A549 (cell line): ENCODE results near the gene OR8G5. TPM values are rescaled to one million over a fixed set of nuclear protein-coding genes. Genes with fewer than 3 reads are reported as not detected.
"Not testable (repeated sequence)": the region's sequence is repeated elsewhere in the genome, so short reads cannot be mapped to it uniquely, and the experiment has no call there.

ENCODE experiments used
- ATAC-seq, 2 experiments: fragments of 200-7000 bp in 1 of 2; fragments of >200 bp in 1 of 2; cut with Nextera tagmentation in 1 of 2; cut with Tn5 transposase in 1 of 2; 3 replicates each; pipeline versions ENCODE4 v1.8.0 to v1.9.1; 2018 to 2020; ENCODE audit warnings: mild to moderate bottlenecking in 1 of 2, moderate library complexity in 1 of 2
- CTCF ChIA-PET: fragments of 300-600 bp; sonication (Branson Sonifier 250); formaldehyde crosslinking; extraction: SDS; loops from one replicate; lab custom pipeline; 2021; ENCODE audit warnings: antibody characterized with exemption, inconsistent platforms; lab: Yijun Ruan, JAX
- POLR2A ChIA-PET: fragments of 350-600 bp; formaldehyde crosslinking; extraction: SDS; loops from one replicate; lab custom pipeline; 2021; ENCODE audit warnings: antibody characterized with exemption, inconsistent platforms; lab: Yijun Ruan, JAX
- DNase-seq, 2 experiments: peaks; one replicate each; pipeline versions ENCODE4 v3.0.0 to v3.0.0-alpha.2; 2011 to 2016; ENCODE audit warnings: low read depth in 1 of 2, low spot score in 1 of 2
- FAIRE-seq: peaks from 2 replicates; lab custom pipeline; 2011; peaks lifted over from hg19 to GRCh38; lab: Jason Lieb, UNC
- H3K27ac ChIP-seq, 2 experiments: fragments of >200 bp; sonication (Bioruptor Twin); formaldehyde crosslinking; 3 replicates each; pipeline ENCODE4 v1.5.1; 2016 to 2017
- H3K4me1 ChIP-seq: fragments of >200 bp; sonication (Bioruptor Twin); formaldehyde crosslinking; 3 replicates; pipeline ENCODE4 v1.6.1; 2016
- H3K4me2 ChIP-seq: fragments of >200 bp; sonication (Bioruptor Twin); formaldehyde crosslinking; 3 replicates; pipeline ENCODE4 v1.6.1; 2016
- H3K4me3 ChIP-seq: fragments of >200 bp; sonication (Bioruptor Twin); formaldehyde crosslinking; 3 replicates; pipeline ENCODE4 v1.5.1; 2016
- H3K9me3 ChIP-seq: fragments of >200 bp; sonication (Bioruptor Twin); formaldehyde crosslinking; 3 replicates; pipeline ENCODE4 v1.6.1; 2016
- BHLHE40 ChIP-seq: IDR thresholded peaks from 2 replicates; pipeline ENCODE4 v1.6.1; 2012; ENCODE audit warnings: low read depth, low read length, inconsistent platforms
- CBX2 ChIP-seq: fragments of 200-600 bp; sonication (generic); IDR thresholded peaks from 2 replicates; pipeline ENCODE4 v1.6.1; 2016; ENCODE audit warnings: low read depth, mild to moderate bottlenecking, borderline replicate concordance
- CBX8 ChIP-seq: fragments of 200-600 bp; sonication (generic); IDR thresholded peaks from 2 replicates; pipeline ENCODE4 v1.6.1; 2016
- EP300 ChIP-seq, 2 experiments: fragments of >200 bp; sonication (Bioruptor Twin); formaldehyde crosslinking; IDR thresholded peaks; 2 replicates in 1 of 2; 3 replicates in 1 of 2; pipeline ENCODE4 v1.6.1; 2016 to 2017
- FOSB ChIP-seq: fragments of 250-450 bp; sonication (Bioruptor Pico); IDR thresholded peaks from 2 replicates; pipeline ENCODE4 v1.5.0; 2020; ENCODE audit warnings: mild to moderate bottlenecking, moderate library complexity
- GATA3 ChIP-seq: IDR thresholded peaks from 2 replicates; pipeline ENCODE4 v1.6.1; 2012; ENCODE audit warnings: borderline replicate concordance
- HDAC2 ChIP-seq: fragments of 200-600 bp; sonication (generic); IDR thresholded peaks from 2 replicates; pipeline ENCODE4 v1.6.1; 2016
- HMGXB4 ChIP-seq: fragments of 250-450 bp; sonication (Bioruptor Pico); IDR thresholded peaks from 2 replicates; pipeline ENCODE4 v1.5.0; 2021; ENCODE audit warnings: mild to moderate bottlenecking, moderate library complexity, borderline replicate concordance
- HOXA7 ChIP-seq: fragments of 250-450 bp; sonication (Bioruptor Pico); IDR thresholded peaks from 2 replicates; pipeline ENCODE4 v1.5.0; 2020; ENCODE audit warnings: mild to moderate bottlenecking, moderate library complexity
- JUN ChIP-seq, 2 experiments: fragments of >200 bp; sonication (Bioruptor Twin); formaldehyde crosslinking; IDR thresholded peaks; 2 replicates in 1 of 2; 3 replicates in 1 of 2; pipeline ENCODE4 v1.6.1; 2016 to 2017
- JUNB ChIP-seq: fragments of >200 bp; sonication (Bioruptor Twin); formaldehyde crosslinking; IDR thresholded peaks from 2 replicates; pipeline ENCODE4 v1.6.1; 2016
- KDM5A ChIP-seq: fragments of 200-600 bp; sonication (generic); IDR thresholded peaks from 2 replicates; pipeline ENCODE4 v1.6.1; 2016; ENCODE audit warnings: antibody characterized with exemption, mild to moderate bottlenecking
- MAX ChIP-seq: IDR thresholded peaks from 2 replicates; pipeline ENCODE4 v1.6.1; 2012
- MAZ ChIP-seq: fragments of 150-350 bp; IDR thresholded peaks from 2 replicates; pipeline ENCODE4 v1.6.1; 2014; ENCODE audit warnings: antibody characterized with exemption, low read depth, low read length, borderline replicate concordance
- NPAS2 ChIP-seq: fragments of 250-450 bp; sonication (Bioruptor Pico); IDR thresholded peaks from 2 replicates; pipeline ENCODE4 v1.8.0; 2022; ENCODE audit warnings: mild to moderate bottlenecking, moderate library complexity, borderline replicate concordance
- PBX3 ChIP-seq: IDR thresholded peaks from 2 replicates; pipeline ENCODE4 v1.6.1; 2012
- POLR2A ChIP-seq: IDR thresholded peaks from 2 replicates; pipeline ENCODE4 v1.6.1; 2012; ENCODE audit warnings: mild to moderate bottlenecking, low read length
- POLR2AphosphoS2 ChIP-seq: conservative IDR thresholded peaks from 2 replicates; pipeline ENCODE4 v1.6.1; 2012; ENCODE audit warnings: low read length, improper control_type of control experiment, inconsistent platforms
- RAD21 ChIP-seq, 2 experiments: fragments of >200 bp in 1 of 2; sonication (Bioruptor Twin) in 1 of 2; formaldehyde crosslinking in 1 of 2; IDR thresholded peaks in 1 of 2; conservative IDR thresholded peaks in 1 of 2; 2 replicates in 1 of 2; 3 replicates in 1 of 2; pipeline ENCODE4 v1.6.1; 2012 to 2018; ENCODE audit warnings: inconsistent platforms in 1 of 2
- RARB ChIP-seq: fragments of 250-450 bp; sonication (Bioruptor Pico); IDR thresholded peaks from 2 replicates; pipeline ENCODE4 v1.8.0; 2021; ENCODE audit warnings: mild to moderate bottlenecking, moderate library complexity
- RNF2 ChIP-seq: fragments of 200-600 bp; sonication (generic); IDR thresholded peaks from 2 replicates; pipeline ENCODE4 v1.6.1; 2016; ENCODE audit warnings: low read depth, mild to moderate bottlenecking, antibody characterized with exemption, moderate library complexity, borderline replicate concordance
- TFCP2L1 ChIP-seq: fragments of 250-450 bp; sonication (Bioruptor Pico); IDR thresholded peaks from 2 replicates; pipeline ENCODE4 v1.5.0; 2021; ENCODE audit warnings: mild to moderate bottlenecking
- TP53 ChIP-seq: fragments of 250-450 bp; sonication (Bioruptor Pico); IDR thresholded peaks from 2 replicates; pipeline ENCODE4 v1.5.0; 2021; ENCODE audit warnings: mild to moderate bottlenecking, moderate library complexity
- ZC3H11A ChIP-seq: fragments of 450-650 bp; IDR thresholded peaks from 2 replicates; pipeline ENCODE4 v1.6.1; 2014; ENCODE audit warnings: antibody characterized with exemption, mild to moderate bottlenecking
- ZNF302 ChIP-seq: fragments of 250-450 bp; sonication (Bioruptor Pico); IDR thresholded peaks from 2 replicates; pipeline ENCODE4 v1.9.0; 2021; ENCODE audit warnings: inconsistent platforms, mild to moderate bottlenecking, moderate library complexity
- WGBS: methylation state at CpG from one replicate; pipeline ENCODE4 v1.1.6; 2017; ENCODE audit errors: missing lambda C conversion rate; 5-methylcytosine and 5-hydroxymethylcytosine counted together
- polyA plus RNA-seq, 4 experiments: library from polyadenylated mRNA; depleted of rRNA in 3 of 4; stranded (reverse); fragments of >200 nt; fragmentation: RNase III in 1 of 4; extraction: RNeasy Plus Mini Kit Qiagen cat#74134 plus additional on column Dnase treatment in 1 of 4; gene quantifications; 2 replicates in 3 of 4; 3 replicates in 1 of 4; pipeline ENCODE4 v1.2.3, GENCODE V29; 2011 to 2017

Gene OR8G5
- polyA plus RNA-seq, 2 of the 4 experiments (the other 2 are of a cell fraction): not detected

- no peaks in the 10 kb centered on the region for H3K4me1 ChIP-seq
- ChIA-PET CTCF (no interaction called here), POLR2A (no interaction called here)
- H3K9me3 ChIP-seq: no peaks in the 10 kb centered on the region
- DNase-seq (no peak), ATAC-seq (no peak), FAIRE-seq (no peak)
- TF ChIP-seq EP300 (IDR thresholded peaks at IDR 0.05) (no peak), HDAC2 (no peak), TP53 (CRISPR knock-in tag) (no peak), ZNF302 (CRISPR knock-in tag) (no peak), RARB (CRISPR knock-in tag) (no peak), POLR2A (no peak), RNF2 (no peak), PBX3 (no peak), TFCP2L1 (CRISPR knock-in tag) (no peak), RAD21 (conservative IDR thresholded peaks at IDR 0.05 in 1 of 2, IDR thresholded peaks at IDR 0.05 in 1 of 2) (no peak), ZC3H11A (no peak), CBX8 (no peak), GATA3 (no peak), MAZ (no peak), MAX (no peak), JUNB (no peak), POLR2AphosphoS2 (no peak)
- no peak overlapping the region for H3K4me2 ChIP-seq
- H3K4me3 ChIP-seq: no peak overlapping the region
- H3K27ac ChIP-seq: no peak overlapping the region
Measured at GRCh38 chr11:124219126-124219525, 37.0 kb upstream of the OR8G5 start.

GRCh38 chr11:124222407-124222806 lies 33.8 kb upstream of the OR8G5 start:
- DNase-seq (no peak), FAIRE-seq (no peak), ATAC-seq (no peak)
- no peak overlapping the region for H3K4me3 ChIP-seq
- CTCF ChIA-PET: no interaction called here
- no peaks in the 10 kb centered on the region for H3K9me3 ChIP-seq
- no peak overlapping the region for H3K4me2 ChIP-seq
- 6% methylated on average over 2 of the region's 2 CpGs for WGBS
- no peak overlapping the region for H3K27ac ChIP-seq
- H3K4me1 ChIP-seq: no peaks in the 10 kb centered on the region
- TF ChIP-seq NPAS2: no peak
- POLR2A ChIA-PET: no interaction called here

- H3K27ac ChIP-seq, POLR2A ChIA-PET, H3K4me1 ChIP-seq, ATAC-seq, FAIRE-seq, H3K4me3 ChIP-seq, H3K4me2 ChIP-seq, H3K9me3 ChIP-seq, DNase-seq: not testable (repeated sequence)
- WGBS: 42% methylated on average over 9 of the region's 9 CpGs
- CTCF ChIA-PET: interaction anchor here (0.6 kb wide), 1 partner anchor 155 kb away, joined by 3 read pairs; no protein-coding TSS in a partner anchor
Measured at GRCh38 chr11:124224618-124225423, 31.4 kb upstream of the OR8G5 start.

- no peaks in the 10 kb centered on the region for H3K4me1 ChIP-seq
- H3K9me3 ChIP-seq: no peaks in the 10 kb centered on the region
- FAIRE-seq (no peak), DNase-seq (no peak), ATAC-seq (no peak)
- CTCF ChIA-PET: no interaction called here
- POLR2A ChIA-PET: no interaction called here
- no peak overlapping the region for H3K27ac ChIP-seq
- H3K4me3 ChIP-seq: no peak overlapping the region
- WGBS: 3% methylated on average over 1 of the region's 1 CpG
- no peak for TF ChIP-seq POLR2A
- no peak for TF ChIP-seq HOXA7
- TF ChIP-seq JUN (IDR thresholded peaks at IDR 0.05): no peak
- TF ChIP-seq JUNB: no peak
- no peak for TF ChIP-seq RNF2
- no peak for TF ChIP-seq FOSB (CRISPR knock-in tag)
- TF ChIP-seq CBX2: no peak
- no peak for TF ChIP-seq MAZ
- TF ChIP-seq HMGXB4 (CRISPR knock-in tag): no peak
- no peak for TF ChIP-seq MAX
- no peak for TF ChIP-seq HDAC2
- TF ChIP-seq KDM5A: no peak
- no peak for TF ChIP-seq TFCP2L1 (CRISPR knock-in tag)
- TF ChIP-seq GATA3: no peak
- no peak for TF ChIP-seq BHLHE40
- H3K4me2 ChIP-seq: no peak overlapping the region
Measured at GRCh38 chr11:124225471-124225870, 30.7 kb upstream of the OR8G5 start.
